Activated CD4-positive, alpha-beta T cell treated with anti-CD3 and anti-CD28 coated beads, Interleukin-10, Interleukin-2, amounts not matched to agents 100 ng/mL and 50 ng/mL, durations not matched to agents 16 hours and 8 hours (primary cell): Measurements from ENCODE around the gene PCIF1.
"Not testable (repeated sequence)": the region's sequence is repeated elsewhere in the genome, so short reads cannot be mapped to it uniquely, and the experiment has no call there.

Experiments
- DNase-seq: peaks from one replicate; pipeline ENCODE4 v3.0.0-alpha.2; 2020

Gene PCIF1

GRCh38 chr20:45968801-45969711, 34.6 kb downstream of the PCIF1 start:
- DNase-seq = no peak

- no peak for DNase-seq
These were observed 35.5 kb downstream of the PCIF1 start for GRCh38 chr20:45969712-45970634.

DNA sequence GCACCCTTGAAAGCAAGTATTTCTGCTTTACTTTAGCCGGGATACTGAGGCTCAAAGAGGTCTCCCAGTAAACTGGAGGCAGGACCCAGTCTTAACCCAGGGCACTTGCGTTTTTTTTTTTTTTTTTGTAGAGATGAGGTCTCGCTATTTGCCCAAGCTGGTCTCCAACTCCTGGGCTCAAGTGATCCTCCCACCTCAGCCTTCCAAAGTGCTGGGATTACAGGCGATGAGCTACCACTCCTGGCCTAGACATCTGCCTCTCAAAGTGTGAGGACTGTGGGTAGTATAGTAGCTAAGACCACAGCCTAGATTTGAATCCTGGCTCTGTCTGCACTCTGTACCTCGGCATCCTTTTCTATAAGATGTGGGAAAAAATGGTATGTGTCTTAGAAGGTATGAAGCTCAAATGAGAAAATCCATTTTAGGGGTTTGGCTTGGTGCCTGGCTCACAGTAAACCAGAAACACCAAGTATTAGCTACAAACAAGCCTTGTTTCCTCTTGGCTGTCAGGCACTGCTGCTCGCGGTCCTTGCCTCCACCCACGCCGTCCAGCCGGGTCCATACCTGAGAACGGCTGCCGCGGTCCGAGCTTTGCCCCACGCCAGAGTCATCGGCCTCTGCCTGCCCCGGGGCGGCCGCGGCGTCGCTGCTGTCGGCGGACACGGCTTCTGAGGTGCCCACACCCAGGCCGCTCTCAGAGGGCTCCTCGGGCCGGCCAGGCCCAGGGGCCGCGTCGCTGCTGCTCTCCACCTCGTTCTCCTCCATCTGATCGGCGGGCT, 36.4 kb downstream of the PCIF1 start:
- no peak for DNase-seq

- DNase-seq = no peak
These were observed 36.9 kb downstream of the PCIF1 start for GRCh38 chr20:45971425-45971674.

DNA sequence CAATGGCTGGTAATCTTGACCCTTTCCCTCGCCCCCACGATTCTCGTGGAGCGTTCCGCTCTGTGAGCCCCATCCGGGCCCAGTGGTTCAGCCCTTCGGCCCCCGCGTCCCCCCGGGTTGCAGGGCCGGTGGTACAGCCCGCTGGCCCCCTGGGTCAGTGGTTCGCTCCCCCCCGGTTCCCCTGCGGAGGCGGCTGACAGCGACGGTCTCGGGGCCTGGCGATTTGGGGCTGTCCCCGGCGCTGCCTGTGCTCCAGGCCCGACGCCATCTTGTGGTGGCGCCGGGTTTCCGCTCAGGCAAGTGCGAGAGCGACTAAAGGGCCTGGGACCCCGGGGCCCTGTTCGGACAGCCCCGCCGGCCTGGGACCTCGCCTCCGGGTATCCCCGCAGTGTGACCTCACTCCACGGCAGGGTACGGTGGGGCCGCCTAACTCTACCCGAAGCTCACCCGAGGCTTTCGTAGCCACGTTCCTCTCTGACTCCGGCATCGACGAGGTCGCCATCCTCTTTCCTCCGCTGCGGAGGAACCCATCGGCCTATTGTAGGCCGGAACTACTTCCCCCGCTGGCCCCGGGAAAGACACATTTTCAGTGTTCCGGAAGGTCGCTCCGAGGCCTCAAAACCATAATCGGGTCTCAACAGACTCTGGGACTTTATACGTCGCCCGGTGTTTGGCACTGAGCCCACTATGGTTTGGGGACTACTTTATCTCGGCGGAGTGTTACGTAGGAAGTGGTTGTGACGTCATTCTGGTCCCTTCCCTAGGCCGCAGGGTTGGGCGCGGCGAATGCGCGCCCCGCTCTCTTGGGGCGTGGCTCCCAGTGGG, 37.4 kb downstream of the PCIF1 start, which contains the start of gene ZNF335:
Gene ZNF335, minus strand, starts transcription at position 529 of the 825 bp plus-strand sequence. CDS start 793 bp downstream, outside the sequence.
- peak; percentile 96 for DNase-seq

GRCh38 chr20:45972500-45973183, 38.2 kb downstream of the PCIF1 start:
- DNase-seq = peak; percentile 96

DNA sequence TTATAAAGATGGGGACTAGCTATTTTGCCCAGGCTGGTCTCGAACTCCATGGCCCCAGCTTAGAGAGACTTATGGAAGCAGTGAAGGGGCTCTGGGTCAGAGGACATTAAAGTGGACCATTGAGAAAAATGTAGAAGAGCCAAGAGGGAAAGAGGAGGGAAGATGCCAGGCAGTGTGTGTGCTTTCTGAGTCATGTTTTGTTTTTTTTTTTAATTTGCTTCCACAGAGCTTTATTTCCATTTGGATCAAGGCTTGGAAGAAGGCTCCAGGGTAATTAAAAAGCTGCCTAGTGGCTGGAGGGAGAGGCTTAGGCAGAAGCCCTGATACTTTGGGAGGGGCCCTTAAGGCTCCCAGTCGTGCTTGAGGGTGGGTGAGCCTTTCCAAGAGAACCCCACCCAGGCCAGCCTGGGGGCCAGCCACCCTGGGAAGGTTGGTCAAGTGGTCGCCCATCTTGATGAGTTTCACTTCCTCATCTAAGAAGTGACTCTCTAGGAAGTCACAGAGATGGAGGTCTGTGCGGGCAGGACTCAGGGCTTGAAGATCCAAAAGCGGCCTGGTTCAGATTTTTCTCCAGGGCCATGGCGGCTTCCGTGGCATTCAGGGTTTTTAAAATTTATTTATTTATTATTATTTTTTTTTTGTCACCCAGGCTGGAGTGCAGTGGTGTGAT, 40.5 kb downstream of the PCIF1 start:
- DNase-seq = no peak

GRCh38 chr20:45975686-45976085, 41.2 kb downstream of the PCIF1 start:
- no peak for DNase-seq

GRCh38 chr20:45976086-45976485, 41.6 kb downstream of the PCIF1 start:
- no peak for DNase-seq

- DNase-seq = no peak
These were observed 46.8 kb downstream of the PCIF1 start for GRCh38 chr20:45981261-45981660.

- no peak for DNase-seq
These were observed 48.8 kb downstream of the PCIF1 start for GRCh38 chr20:45983279-45983743.

DNA sequence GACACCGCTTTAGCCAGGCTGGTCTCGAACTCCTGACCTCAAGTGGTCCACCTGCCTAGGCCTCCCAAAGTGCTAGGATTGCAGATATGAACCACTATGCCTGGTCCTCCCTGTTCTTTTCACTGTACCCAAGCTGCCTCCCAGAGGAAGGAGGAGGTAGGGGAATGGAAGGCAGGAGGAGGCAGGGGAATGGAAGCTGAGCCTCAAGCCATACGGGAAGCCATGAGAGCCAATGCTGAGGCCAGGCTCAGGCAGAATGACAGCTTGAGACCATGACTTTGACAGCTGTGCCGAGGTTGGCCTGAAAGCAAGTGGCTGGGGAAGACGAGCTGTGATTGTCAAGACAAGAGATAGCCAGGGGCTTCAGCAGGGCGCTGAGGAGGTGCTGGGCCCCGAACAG, 51.1 kb downstream of the PCIF1 start:
- no peak for DNase-seq

DNA sequence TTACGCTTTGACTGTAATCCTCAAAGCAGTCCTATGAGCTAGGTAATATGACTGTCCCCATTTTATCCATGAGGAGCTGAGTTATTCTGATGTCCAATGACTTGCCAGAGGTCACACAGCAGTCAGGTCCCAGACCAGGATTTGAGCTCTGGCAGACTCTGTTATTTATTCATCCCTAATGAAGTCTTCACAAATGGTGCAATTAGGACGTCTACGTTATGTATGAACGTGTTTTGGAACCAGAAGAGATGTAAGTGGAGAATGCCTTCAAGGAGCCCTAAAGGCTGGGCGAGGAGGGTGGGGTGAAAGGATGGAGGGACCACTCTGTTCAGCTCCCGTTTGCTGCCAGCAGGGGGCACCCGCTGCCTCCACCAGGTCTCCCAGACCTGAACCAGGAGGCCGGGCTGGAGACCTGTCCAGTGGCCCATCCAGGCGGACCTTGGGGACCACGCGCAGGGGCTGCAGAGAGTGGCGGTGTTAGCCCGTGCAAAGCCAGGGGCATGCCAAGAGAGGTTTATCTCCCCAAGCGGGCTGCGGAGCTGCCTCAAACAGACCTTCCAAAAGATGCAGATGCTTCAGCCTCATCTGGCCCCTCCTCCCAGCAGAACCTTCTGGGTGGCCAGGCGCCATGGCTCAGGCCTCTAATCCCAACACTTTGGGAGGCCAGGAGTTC, 52.8 kb downstream of the PCIF1 start:
- peak; percentile 80 for DNase-seq

GRCh38 chr20:45988830-45989229, 54.3 kb downstream of the PCIF1 start:
- not testable (repeated sequence) for DNase-seq

DNA sequence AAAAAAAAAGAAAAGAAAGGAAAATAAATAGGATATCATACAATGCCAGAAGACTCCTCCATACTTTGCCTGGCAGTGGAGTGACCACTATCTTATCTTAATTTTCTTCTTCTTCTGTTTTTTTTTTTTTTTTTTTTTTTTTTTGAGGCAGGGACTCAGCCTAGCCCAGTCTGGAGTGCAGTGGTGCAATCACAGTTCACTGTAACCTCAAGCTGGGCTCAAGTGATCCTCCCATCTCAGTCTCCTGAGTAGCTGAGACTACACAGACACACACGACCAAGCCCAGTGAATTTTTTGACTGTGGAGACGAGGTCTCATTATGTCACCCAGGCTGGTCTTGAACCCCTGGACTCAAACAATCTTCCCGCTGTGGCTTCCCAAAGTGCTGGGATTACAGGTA, 57.1 kb downstream of the PCIF1 start:
- DNase-seq = no peak

GRCh38 chr20:45993197-45993951, 58.9 kb downstream of the PCIF1 start:
- no peak for DNase-seq

DNA sequence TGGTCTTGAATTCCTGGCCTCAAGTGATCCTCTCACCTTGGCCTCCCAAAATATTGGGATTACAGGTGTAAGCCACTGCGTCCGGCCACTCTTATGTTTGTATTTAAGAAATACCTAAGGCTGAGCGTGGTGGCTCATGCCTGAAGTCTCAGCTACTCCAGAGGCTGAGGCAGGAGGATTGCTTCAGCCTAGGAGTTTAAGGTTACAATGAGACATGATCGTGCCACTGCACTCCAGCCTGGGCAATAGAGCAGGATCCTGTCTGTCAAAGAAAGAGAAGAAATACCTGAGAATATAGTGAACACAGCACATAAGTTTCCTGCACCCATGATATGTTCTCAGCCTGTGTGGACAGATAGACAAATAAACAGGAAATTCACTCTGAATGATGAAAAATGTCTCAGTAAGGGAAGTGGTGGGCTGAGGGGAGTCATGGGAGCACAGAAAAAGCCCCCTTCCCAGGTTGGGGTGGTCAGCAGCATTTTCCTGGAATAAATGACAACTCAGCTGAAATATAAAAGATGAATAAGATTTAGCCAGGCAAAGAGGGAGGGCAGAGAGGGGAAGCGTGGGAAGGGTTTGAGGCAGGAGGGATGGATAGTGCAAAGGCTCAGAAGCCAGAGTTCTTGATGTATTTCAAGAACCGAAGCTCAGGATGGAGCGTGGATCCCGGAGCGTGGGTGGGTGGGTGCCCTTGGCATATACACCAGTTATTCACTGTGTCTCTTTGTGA, 60.4 kb downstream of the PCIF1 start:
- no peak for DNase-seq

- not testable (repeated sequence) for DNase-seq
These were observed 61.1 kb downstream of the PCIF1 start for GRCh38 chr20:45995495-45996097.
